Measurements from ENCODE around the gene PIGL. TPM values are rescaled to one million over a fixed set of nuclear protein-coding genes. Genes with fewer than 3 reads are reported as not detected.

The PIGL gene
- total and polyA plus RNA-seq, 2 of the 4 experiments (the other 2 are of a cell fraction): 17.9 to 29.5 TPM

- intact Hi-C loops (cut with micrococcal nuclease): no loop called here
- no peak overlapping the region for H3K23ac ChIP-seq (ENCODE audit: low read depth, low read length)
- no peak overlapping the region for H4K91ac ChIP-seq (ENCODE audit: insufficient read depth, low read depth, low read length)
- no peak overlapping the region for H4K8ac ChIP-seq (ENCODE audit: low read depth in 2 of 2, low read length in 2 of 2)
- dilution Hi-C loops (cut with HindIII; ENCODE audit: low sequenced_read_pairs, unreplicated experiment): no loop called here
- no peak overlapping the region for H3K4ac ChIP-seq (ENCODE audit: low read depth, low read length)
- no peak overlapping the region for H2AK5ac ChIP-seq (ENCODE audit: low read depth, low read length)
- H3K4me1 ChIP-seq (ENCODE audit: control insufficient read depth, insufficient read depth, low read length): peaks cover 11% of the 10 kb centered on the region; the same call in 1 of the 2 replicates
- no peak overlapping the region for H2BK20ac ChIP-seq (ENCODE audit: low read depth, low read length)
- H3K27ac ChIP-seq (ENCODE audit: insufficient read depth, low read length): no peak overlapping the region
- no peak overlapping the region for H2AK9ac ChIP-seq (replicated peaks; ENCODE audit: low read depth, low read length, poor library complexity)
- peaks cover 4 to 17% of the 10 kb centered on the region in 2 experiments; a peak in 3 of 4 replicates for H3K79me1 ChIP-seq (ENCODE audit: low read depth in 1 of 2, low read length in 2 of 2)
- DNase-seq (no peak), ATAC-seq (ENCODE audit: low read depth) (no peak)
- no peak overlapping the region for H3K56ac ChIP-seq (ENCODE audit: extremely low read depth, insufficient read depth, low read length)
- no peak overlapping the region for H3K14ac ChIP-seq (replicated peaks; ENCODE audit: low read depth, low read length)
- no peak overlapping the region; the same call in 2 of the 3 replicates for H2BK15ac ChIP-seq (ENCODE audit: low read depth, low read length)
- no peak overlapping the region for H4K5ac ChIP-seq (ENCODE audit: low read depth, low read length)
- ChIA-PET POLR2A (ENCODE audit: unreplicated experiment) (no interaction called here), CTCF (no interaction called here)
- WGBS, 2 experiments (ENCODE audit: extremely low coverage in 2 of 2, insufficient read length in 1 of 2): 92% methylated on average over 2 of the region's 5 CpGs; no CpG with 5 or more reads in 1 of the 2 experiments
- no peaks in the 10 kb centered on the region for H3K9me3 ChIP-seq (ENCODE audit: control insufficient read depth, insufficient read depth, low read length)
- no peak overlapping the region for H3K4me2 ChIP-seq (ENCODE audit: low read depth, low read length)
- H2BK120ac ChIP-seq (ENCODE audit: low read depth, low read length): no peak overlapping the region
- no peak overlapping the region for H3K4me3 ChIP-seq (ENCODE audit: insufficient read depth, low read depth, low read length)
- H2AFZ ChIP-seq (replicated peaks; ENCODE audit: low read length, poor library complexity): no peak overlapping the region
- no peak overlapping the region for H3K18ac ChIP-seq (ENCODE audit: low read depth, low read length)
- H3K9me1 ChIP-seq (ENCODE audit: insufficient read depth, low read length): peaks cover 12% of the 10 kb centered on the region
- TF ChIP-seq RAD21 (IDR thresholded peaks at IDR 0.05; ENCODE audit: low read length): no peak
- no peak for TF ChIP-seq NFE2L2 (IDR thresholded peaks at IDR 0.05; ENCODE audit: low read depth, low read length)
- no peak for TF ChIP-seq SMC3 (IDR thresholded peaks at IDR 0.05; ENCODE audit: low read depth, low read length)
- in situ Hi-C loops (cut with MboI; ENCODE audit: low sequenced_read_pairs): no loop called here
- no peak overlapping the region for H2BK5ac ChIP-seq (ENCODE audit: low read depth, low read length, poor library complexity, severe bottlenecking)
- no TSS peak for BruUV-seq (replicated peaks)
- H4K20me1 ChIP-seq (ENCODE audit: insufficient read depth, low read length): 0 out of 2 replicates have a peak, but pooled peaks cover 5% of the 10 kb centered on the region
- no peaks in the 10 kb centered on the region for H3K27me3 ChIP-seq (ENCODE audit: control insufficient read depth, insufficient read depth, low read length)
- H3K9ac ChIP-seq (ENCODE audit: low read depth, low read length): no peak overlapping the region
- no peaks in the 10 kb centered on the region for H3K36me3 ChIP-seq (ENCODE audit: control insufficient read depth, insufficient read depth, low read length)
Measured at GRCh38 chr17:16275024-16275423, 58.0 kb downstream of the PIGL start.
